GM19023 (cell line): Measurements from ENCODE around the gene IGFBP2.

ENCODE experiments used
- ATAC-seq: cut with Tn5 transposase; IDR thresholded peaks from one replicate; pipeline ENCODE4 v1.9.1; 2021; ENCODE audit warnings: mild to moderate bottlenecking, moderate library complexity; ENCODE audit not compliant: unreplicated experiment

The IGFBP2 gene

DNA sequence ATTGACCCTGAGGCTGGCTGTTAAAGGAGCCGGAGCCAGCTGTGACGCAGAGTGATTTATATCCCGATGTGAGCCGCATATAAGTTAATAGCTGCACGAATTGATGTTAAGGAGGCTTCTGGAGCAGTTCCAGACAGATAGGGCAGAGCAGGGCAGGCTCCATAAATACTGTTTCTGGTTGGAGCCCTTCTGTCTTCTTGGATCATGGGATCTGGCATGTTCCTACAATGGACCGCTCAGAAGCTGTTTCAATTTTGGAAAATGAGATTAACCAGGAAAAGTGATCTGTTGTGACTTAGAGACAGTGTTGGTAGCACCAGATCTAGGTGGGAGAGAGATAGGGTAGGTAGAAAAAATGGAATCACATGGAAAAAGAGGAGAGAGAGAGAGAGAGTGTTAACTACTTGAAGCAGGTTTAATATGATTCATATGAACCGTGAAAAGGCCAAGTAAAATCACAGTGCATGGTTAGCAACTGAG, 66.9 kb downstream of the IGFBP2 start:
- no peak for ATAC-seq

DNA sequence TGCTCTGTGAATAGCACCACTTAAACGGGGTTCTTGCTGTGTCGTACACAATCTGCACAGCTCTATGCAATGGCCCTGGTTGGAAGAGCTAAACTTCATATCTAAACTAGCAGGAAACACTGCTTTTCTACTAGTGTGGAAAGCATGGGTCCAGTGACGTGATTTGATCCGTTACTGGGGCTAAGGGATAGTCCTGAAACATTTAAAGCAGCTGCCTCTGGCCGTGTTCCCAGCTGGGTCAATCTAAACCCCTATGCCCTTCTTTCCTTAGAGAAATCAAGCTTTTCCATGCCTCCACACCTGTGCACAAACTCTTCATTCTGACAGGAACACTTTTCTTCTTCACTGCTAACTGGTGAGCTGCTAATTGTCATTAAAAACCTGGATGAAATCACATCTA, 67.6 kb downstream of the IGFBP2 start:
- no peak for ATAC-seq

DNA sequence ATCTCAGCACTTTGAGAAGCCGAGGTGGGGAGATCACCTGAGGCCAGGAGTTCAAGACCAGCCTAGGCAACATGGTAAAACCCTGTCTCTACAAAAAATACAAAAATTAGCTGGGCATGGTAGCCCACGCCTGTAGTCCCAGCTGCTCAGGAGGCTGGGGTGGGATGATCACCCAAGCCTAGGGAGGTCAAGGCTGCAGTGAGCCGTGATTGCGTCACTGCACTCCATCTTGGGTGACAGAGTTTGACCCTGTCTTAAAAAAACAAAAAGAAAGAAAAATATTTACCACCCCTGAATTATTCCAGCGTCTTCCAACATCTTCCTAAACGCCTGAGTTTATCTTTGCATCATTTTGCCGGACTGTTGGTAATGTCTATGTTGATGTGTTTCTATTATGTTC, 68.3 kb downstream of the IGFBP2 start:
- ATAC-seq = no peak

DNA sequence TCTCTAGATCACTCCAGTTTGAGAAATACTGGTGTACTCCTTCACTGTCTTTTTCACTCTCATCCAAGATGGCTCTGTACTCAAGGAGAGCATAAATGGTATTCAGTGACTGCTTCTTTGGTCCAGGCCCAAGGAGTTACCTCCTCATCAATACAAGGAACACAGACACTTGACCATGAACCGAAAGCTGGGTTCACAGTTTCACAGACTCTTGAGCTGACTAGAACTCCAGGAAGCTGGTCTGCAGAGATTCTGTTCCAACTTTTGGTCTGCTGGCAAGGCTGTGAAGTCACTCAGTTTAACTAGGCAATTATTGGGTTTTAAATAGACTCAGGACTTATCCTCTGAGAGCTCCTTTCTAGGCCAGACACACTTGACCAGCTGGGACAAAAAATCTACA, 69.5 kb downstream of the IGFBP2 start:
- ATAC-seq = no peak

DNA sequence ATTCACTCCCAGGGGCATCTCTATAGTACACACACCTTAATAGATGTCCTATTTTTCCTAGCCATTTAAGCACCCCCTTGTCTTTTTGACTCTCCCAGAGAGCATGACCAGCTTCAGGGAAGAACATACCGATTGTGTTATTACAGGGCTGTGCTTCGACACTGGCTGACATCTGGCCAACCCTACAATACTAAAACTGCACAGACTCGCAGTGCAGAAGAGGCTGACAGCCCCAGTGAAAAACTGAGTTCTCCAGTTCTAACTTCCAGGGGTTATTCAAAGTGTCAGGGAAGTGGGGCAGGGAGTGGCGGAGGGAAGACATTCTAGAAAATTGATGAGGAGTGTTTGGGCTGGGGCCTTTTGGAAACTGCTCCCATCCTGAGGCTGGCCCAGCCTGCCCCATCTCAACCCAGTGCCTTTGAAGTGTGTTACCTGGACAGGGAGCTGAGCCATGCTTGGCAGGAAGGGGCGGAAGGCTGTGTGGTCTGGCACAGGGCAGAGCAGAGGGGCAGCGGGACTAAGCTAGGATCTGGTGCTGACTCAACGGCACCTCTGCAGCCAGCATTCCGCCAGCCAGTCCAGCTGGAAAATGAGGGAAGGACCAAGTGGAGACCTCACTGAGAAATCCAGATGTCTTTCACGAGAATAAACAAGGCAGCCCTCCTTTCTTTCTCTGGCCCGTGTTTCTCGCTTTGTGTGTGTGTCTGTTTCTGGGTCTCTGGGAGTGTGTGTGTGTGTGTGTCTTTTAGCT, 77.5 kb downstream of the IGFBP2 start:
- ATAC-seq = no peak

DNA sequence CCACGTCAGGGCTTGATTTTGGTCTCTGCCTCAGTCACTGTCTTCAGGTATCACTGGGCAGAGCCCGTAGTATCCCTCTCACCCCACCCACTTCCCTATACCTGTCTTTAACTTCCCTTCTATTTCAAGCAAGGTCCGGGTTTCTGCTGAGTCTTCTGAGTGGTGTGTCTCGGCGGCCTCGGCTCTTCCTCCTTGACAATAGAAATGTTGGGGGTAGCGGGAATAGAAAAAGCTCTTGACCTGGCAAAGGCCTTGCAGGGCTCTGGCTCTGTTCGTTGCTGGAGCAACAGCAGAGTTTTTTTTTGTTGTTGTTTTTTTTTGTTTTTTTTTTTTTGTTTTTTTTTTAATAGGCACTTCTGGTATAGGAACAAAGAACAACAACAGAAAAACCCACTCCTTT, 78.1 kb downstream of the IGFBP2 start:
- no peak for ATAC-seq

DNA sequence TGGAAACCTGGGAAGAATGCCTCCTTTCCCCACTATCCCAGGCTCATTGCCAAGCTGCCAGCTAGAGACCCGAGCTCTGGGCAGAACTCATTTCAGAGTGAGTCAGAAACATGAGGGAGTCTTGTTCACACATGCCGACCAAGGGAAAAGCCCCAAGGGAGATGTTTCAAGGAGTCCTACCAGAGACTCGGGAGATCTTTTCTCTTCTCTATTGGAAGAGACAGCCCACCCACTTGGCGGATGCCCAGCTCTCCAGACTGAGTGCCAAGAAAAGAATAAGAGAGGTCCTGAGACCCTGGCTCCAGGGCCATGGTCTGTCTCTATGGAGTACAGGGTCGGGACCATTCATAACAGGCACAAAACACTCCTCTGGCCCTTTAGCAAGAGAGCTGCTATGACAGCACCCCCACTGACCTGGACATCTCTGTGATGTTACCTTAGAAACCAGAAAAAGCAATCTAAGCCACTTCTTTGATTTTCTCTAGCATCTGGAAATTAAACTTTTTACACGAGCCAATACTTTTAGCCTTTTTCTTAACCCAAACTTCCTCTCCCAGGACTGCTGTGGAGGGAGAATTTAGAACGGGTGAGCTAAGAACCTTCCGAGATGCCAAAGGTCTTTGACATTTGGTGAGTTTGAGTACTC, 80.6 kb downstream of the IGFBP2 start:
- ATAC-seq = no peak
